VCaP (cell line): ENCODE results near the gene AQR.

Experiments
- H3K27ac ChIP-seq: fragments of 450-650 bp; 2 replicates; pipeline ENCODE4 v1.5.1; 2017
- CTCF ChIP-seq: fragments of 450-650 bp; conservative IDR thresholded peaks from 2 replicates; pipeline ENCODE4 v1.5.1; 2017; ENCODE audit warnings: mild to moderate bottlenecking, moderate library complexity

Gene AQR

GRCh38 chr15:34854232-34854631 lies 115.3 kb downstream of the AQR start:
- peak overlapping the region; percentile 65; the same call in 1 of the 2 replicates for H3K27ac ChIP-seq
- no peak for TF ChIP-seq CTCF

- peak overlapping the region; percentile 65 for H3K27ac ChIP-seq
- TF ChIP-seq CTCF: no peak
These were observed 116.4 kb downstream of the AQR start for GRCh38 chr15:34853001-34853758.

- peak overlapping the region; percentile 65 for H3K27ac ChIP-seq
- TF ChIP-seq CTCF: no peak
These were observed 117.8 kb downstream of the AQR start for GRCh38 chr15:34851751-34852150.

- no peak for TF ChIP-seq CTCF
- H3K27ac ChIP-seq: no peak overlapping the region
These were observed 118.5 kb downstream of the AQR start for GRCh38 chr15:34851007-34851406.

- TF ChIP-seq CTCF: no peak
- H3K27ac ChIP-seq: no peak overlapping the region
These were observed 119.4 kb downstream of the AQR start for GRCh38 chr15:34850121-34850520.

- H3K27ac ChIP-seq: no peak overlapping the region
- TF ChIP-seq CTCF: no peak
These were observed 120.1 kb downstream of the AQR start for GRCh38 chr15:34849364-34849959.

GRCh38 chr15:34847598-34847997 lies 121.9 kb downstream of the AQR start:
- no peak overlapping the region for H3K27ac ChIP-seq
- TF ChIP-seq CTCF: no peak
